ENCODE data around the gene PLP1. TPM values are rescaled to one million over a fixed set of nuclear protein-coding genes. Genes with fewer than 3 reads are reported as not detected.
A peak's percentile ranks its signal among the peaks of the same experiment; 100 is the strongest.
"Not testable (repeated sequence)": the region's sequence is repeated elsewhere in the genome, so short reads cannot be mapped to it uniquely, and the experiment has no call there.

PLP1 gene
- total RNA-seq, 4 donors from 2014 or later, result 5.4 to 15.7 (median 10.6) TPM

DNA sequence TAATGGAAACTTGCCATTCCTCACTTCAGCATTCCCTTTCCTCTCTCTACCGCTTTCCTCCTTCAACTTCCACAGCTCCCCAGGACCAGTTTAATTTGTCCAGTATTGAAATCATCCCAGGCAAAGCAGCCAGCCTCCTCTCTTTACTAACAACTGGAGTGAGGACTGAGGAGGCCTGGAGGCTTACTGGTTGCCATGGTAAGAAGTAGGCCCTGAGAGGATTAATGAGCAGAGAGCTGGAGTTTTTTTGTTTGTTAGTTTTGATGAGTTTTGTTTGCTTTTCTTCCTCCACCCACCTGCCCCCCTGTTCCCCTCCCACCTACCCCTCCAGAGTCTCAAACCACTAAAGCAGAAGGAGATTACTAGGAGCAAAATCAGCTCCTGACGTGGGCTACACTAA is 29.5 kb upstream of the PLP1 start:
- no peak overlapping the region for H3K4me3 ChIP-seq (ENCODE audit: low read depth, poor library complexity, severe bottlenecking)
- TF ChIP-seq CTCF (IDR thresholded peaks at IDR 0.05) (no peak), POLR2A (IDR thresholded peaks at IDR 0.05) (no peak)
- 81 to 87% methylated on average over 2 of the region's 2 CpGs for WGBS, 2 donors
- intact Hi-C loops (cut with DNase I; ENCODE audit: low total_unique reads), result no loop called here
- no peak for DNase-seq (ENCODE audit: low spot score in 2 of 2)

DNA sequence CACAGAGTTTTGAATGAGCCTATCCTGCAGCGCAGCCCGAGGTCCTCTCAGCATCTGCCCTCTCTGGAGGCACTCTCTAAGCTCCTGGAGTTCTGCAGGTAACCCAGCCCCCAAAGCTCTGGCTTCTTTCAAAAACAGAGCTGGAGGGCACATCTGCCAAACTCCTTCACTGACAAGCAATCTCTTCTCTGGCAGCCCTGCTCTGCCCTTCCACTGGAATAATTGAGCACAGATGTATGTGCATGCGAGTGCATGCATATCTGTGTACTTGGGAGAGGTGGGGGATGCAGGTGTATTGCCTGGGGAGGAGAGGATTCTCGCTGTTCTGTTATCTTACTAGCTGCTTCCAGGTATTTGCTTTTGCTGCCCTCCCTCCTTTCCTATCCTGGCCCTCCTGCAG is 22.2 kb upstream of the PLP1 start:
- DNase-seq (ENCODE audit: low spot score in 2 of 2), result no peak
- no peak overlapping the region for H3K4me3 ChIP-seq (ENCODE audit: low read depth, poor library complexity, severe bottlenecking)
- intact Hi-C loops (cut with DNase I; ENCODE audit: low total_unique reads), result no loop called here
- no peak for TF ChIP-seq CTCF (IDR thresholded peaks at IDR 0.05)
- no peak for TF ChIP-seq POLR2A (IDR thresholded peaks at IDR 0.05)
- 72 to 73% methylated on average over 3 to 4 of the region's 4 CpGs for WGBS, 2 donors

DNA sequence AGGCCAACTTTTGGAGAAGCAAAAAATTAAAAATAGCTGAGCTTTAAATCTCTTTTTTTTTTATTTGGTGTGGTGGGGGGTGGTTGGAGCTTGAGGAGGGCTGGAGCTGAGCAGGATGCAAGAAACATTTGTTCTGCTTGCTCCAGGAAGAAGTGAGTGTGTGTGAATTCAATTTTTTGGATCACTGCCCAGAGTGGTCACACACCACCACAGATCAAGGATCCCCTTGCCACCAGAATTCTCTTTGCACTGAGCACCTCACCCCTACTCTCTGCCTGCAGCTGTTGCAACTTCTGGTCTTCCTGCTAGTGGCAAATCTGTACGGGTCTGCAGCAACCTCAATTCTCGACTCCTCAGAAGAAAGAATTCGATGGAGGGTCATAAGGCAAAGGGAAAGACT is 19.9 kb upstream of the PLP1 start:
- no peak for TF ChIP-seq POLR2A (IDR thresholded peaks at IDR 0.05)
- TF ChIP-seq CTCF (IDR thresholded peaks at IDR 0.05), result no peak
- WGBS, 2 donors, result 77 to 83% methylated on average over 3 of the region's 3 CpGs
- DNase-seq (ENCODE audit: low spot score in 2 of 2), result no peak
- intact Hi-C loops (cut with DNase I; ENCODE audit: low total_unique reads), result no loop called here
- no peak overlapping the region for H3K4me3 ChIP-seq (ENCODE audit: low read depth, poor library complexity, severe bottlenecking)

- no peak for DNase-seq (ENCODE audit: low spot score in 2 of 2)
- TF ChIP-seq CTCF (IDR thresholded peaks at IDR 0.05) (no peak), POLR2A (IDR thresholded peaks at IDR 0.05) (no peak)
- no peak overlapping the region for H3K4me3 ChIP-seq (ENCODE audit: low read depth, poor library complexity, severe bottlenecking)
- intact Hi-C loops (cut with DNase I; ENCODE audit: low total_unique reads), result no loop called here
- 93 to 95% methylated on average over 1 of the region's 1 CpG for WGBS, 2 donors
Measured at GRCh38 chrX:103758555-103758954, 18.1 kb upstream of the PLP1 start.

GRCh38 chrX:103763541-103763940 is 13.1 kb upstream of the PLP1 start:
- intact Hi-C loops (cut with DNase I; ENCODE audit: low total_unique reads); DNase-seq (ENCODE audit: low spot score in 2 of 2); H3K4me3 ChIP-seq (ENCODE audit: low read depth, poor library complexity, severe bottlenecking): not testable (repeated sequence)
- WGBS, 2 donors, result 72 to 83% methylated on average over 5 of the region's 5 CpGs

GRCh38 chrX:103766813-103767555 is 9.7 kb upstream of the PLP1 start:
- WGBS, 2 donors, result 76 to 96% methylated on average over 8 to 9 of the region's 9 CpGs
- H3K4me3 ChIP-seq (ENCODE audit: low read depth, poor library complexity, severe bottlenecking); intact Hi-C loops (cut with DNase I; ENCODE audit: low total_unique reads); DNase-seq (ENCODE audit: low spot score in 2 of 2): not testable (repeated sequence)

DNA sequence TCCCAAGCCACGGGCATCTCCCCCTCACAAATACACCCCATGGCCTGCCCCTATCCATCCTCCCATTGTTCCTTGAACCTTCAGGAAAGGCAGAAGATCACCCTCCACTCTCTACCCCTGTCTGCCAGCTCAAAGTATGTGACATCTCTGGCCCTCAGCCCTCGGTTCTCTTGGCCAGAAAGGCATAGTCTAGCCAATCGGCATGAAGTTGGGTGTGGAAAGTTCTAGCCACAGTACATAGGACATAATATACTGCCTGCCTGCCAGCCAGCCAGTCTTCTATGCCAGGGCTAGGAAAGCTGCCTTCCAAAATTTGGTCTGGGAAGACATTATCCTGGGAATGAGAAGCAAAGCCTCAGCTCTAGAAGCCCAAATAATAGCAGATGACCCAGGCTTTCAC is 3.2 kb upstream of the PLP1 start:
- intact Hi-C loops (cut with DNase I; ENCODE audit: low total_unique reads), result loop anchor here (10.0 kb wide), 1 partner anchor 59 kb away; the partner anchor contains the start of gene TMEM31
- TF ChIP-seq POLR2A (IDR thresholded peaks at IDR 0.05) (no peak), CTCF (IDR thresholded peaks at IDR 0.05) (no peak)
- H3K4me3 ChIP-seq (ENCODE audit: low read depth, poor library complexity, severe bottlenecking), result no peak overlapping the region
- 35 to 39% methylated on average over 2 to 3 of the region's 3 CpGs for WGBS, 2 donors
- DNase-seq (ENCODE audit: low spot score in 2 of 2), result peak in 1 of 2 donors; percentile 45
